NAMALWA (cell line): ENCODE results near the gene LHX2.

Experiments
- DNase-seq: peaks from one replicate; pipeline ENCODE4 v3.0.0-alpha.2; 2015; ENCODE audit warnings: low spot score

The LHX2 gene

GRCh38 chr9:124000161-124000783, 11.3 kb upstream of the LHX2 start:
- DNase-seq: no peak

GRCh38 chr9:124000784-124001457, 10.6 kb upstream of the LHX2 start:
- DNase-seq: no peak

- no peak for DNase-seq
Measured at GRCh38 chr9:124001458-124001799, 10.1 kb upstream of the LHX2 start.

DNA sequence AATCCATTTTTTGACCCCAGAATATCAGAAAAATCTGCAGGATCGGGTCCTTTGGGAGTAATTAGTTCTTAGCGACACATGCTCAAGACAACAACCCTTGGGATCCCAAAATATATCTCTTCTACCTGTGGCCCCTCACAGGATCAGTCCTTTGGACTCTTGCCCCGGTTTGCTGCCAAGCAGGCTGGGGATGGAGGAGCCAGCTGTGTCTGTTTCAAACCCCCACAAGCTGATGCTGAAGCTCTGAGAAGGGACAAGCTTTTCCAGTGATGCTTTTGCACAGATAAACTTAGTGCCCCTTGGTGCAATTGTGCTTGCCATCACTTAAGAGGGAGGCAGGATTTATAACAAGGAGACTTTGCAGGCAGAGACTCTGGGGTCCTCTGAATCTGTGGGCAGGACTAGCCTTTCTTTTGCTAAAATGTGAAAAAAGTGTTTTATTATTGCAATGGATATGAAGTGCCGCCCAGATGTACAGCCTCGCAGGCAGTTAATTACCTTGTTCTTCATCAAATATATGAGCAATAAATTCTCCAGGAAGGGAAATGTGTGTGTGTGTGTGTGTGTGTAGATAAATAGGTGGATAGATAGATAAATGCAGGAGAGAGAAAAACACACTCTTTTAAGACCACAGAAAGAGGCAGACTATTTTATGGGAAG, 9.6 kb upstream of the LHX2 start:
- no peak for DNase-seq

DNA sequence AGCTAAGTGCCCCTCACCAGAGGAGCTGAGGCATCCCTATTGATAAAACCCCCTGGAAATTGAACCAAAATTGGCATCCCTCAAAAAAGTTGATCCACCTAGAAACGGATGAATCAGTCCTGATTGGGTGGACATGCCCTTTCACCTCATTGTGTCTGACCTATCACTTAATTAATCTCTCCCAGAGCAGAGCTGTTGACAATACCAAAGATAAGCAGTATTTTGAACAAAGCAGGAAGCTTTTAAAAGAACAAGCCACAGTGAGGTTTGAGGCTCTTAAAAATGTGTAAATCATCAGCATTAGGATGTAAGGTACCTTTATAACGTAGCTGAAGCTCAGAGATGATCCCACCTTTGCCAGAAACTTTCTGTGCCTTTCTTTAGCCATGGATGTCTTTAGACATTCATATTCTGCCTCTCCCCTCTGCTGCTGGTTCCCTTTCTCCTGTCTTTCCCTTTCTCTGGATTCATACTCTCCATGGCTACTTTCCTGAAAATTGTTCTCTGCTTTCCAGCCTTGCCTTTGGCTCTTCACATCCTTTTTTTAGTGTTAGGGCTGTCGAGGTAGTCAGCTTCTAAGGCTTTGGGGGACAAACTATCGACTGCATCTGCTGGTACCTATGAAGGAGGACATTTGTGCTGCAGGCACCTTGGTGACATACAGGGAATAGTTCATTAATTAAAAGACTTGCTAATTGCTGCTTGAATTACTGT, 7.8 kb upstream of the LHX2 start:
- DNase-seq: no peak

GRCh38 chr9:124004593-124004992, 7.0 kb upstream of the LHX2 start:
- no peak for DNase-seq

DNA sequence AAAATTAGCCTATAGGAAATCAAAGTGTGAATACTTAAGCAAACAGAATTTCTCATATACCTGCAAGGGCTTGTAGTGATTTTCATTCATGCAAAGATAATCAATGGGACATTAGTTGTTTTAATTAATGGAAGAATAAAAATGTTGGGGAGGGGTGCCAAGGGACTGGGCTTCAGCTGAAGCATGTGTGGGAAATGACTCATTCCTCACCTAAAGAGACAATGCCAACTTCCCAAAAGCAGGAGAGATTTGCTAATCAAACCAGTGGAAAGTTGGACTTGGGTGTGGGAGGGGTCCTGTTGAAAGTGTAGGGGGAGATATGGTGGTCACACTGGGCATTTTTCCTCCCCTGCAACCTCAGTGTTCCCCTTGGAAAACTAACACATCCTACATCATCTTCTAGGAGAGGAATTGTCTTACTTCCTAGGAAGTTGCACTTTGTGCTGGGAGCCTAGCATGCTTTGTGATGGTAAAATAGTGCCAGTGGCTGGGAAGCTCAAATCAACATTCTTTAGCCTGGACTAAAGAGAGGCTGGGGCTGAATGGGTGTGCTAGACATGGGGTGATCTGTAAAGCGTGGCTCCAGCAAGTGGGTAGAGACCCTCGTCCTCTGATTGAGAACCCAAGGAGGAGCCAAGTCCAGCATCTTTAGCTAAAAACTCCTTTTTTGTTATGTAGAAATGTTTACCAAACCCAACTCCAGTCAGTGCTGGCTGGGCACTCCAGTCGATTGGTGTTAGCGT, 6.4 kb upstream of the LHX2 start:
- no peak for DNase-seq

DNA sequence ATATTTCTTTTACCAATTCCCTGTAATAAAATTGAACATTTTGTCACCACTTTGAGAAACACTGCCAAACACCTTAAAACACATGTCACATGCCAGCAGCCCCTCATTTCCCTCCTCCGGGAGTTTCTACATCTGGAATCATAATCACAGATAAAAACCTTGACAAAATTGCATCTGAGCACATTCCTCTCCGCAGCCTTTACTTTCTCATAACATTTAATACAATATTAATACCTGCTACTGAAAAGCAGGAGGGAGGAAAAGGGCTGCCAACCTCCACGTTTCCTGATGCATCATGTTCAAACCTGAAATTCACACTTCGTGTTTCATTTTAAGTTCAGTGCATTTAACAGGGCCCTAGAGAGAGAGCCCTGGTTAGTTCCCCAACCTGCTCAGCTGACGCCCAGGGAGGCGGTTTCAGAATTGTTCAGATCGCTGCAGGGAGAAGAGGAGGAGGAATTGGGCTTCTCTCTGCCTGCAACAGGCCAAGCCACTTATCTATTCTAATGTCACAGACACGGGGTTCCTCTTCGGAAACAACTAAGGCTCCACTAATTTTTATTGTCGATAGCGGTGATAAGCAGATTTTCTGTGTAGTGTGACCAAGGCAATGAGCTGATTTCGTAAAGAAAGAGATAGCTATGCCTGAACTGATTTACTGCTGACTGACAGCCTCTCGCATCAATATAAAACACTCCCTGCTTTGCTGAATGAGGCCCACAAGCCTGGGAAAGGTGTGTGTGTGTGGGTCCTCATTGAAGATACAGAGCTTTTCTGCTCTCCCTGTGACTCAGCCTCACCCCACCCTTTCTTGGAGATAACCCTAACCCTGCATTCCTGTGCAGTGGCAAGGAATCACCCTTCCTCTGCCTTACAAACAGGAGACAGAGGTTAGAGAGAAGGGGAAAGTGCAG, 4.9 kb upstream of the LHX2 start:
- DNase-seq: no peak

GRCh38 chr9:124007565-124008302, 3.8 kb upstream of the LHX2 start:
- no peak for DNase-seq

- no peak for DNase-seq
Measured at GRCh38 chr9:124008303-124008693, 3.3 kb upstream of the LHX2 start.

- DNase-seq: no peak
Measured at GRCh38 chr9:124008694-124009530, 2.7 kb upstream of the LHX2 start.

- DNase-seq: no peak
Measured at GRCh38 chr9:124009531-124010217, 1.9 kb upstream of the LHX2 start.

GRCh38 chr9:124010303-124010664, 1.3 kb upstream of the LHX2 start:
- DNase-seq: no peak

DNA sequence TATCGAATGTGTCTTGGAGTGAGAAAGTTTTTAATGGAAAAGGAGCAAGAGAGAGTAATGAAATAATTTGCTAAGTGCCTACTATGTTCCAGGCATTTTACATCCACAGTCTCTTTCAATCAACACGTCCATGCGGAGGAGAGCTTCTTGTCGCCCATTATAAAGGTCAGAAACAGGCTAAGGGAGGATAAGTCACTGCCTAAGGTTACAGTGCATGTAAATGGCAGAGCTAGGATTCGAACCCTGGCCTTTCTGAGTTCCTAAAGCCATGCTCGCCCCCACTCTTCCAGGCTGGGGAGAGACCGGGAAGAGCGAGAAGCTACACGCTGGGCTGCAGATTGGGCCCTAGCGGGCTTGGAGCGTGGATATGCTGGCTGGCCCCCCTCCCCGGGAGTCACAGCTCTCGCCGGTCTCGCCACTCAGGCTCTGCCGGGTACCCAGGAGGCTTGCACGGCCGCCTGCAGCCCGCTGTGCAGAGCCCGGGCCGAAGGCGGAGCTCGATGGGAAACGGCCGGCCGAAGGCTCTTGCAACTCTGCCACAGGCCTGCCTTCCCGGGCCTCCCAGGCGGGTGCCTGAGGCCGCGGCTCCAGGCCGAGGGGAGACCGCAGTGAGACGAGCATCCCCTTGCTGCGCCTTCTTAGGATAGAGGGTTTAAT, 775 bp upstream of the LHX2 start:
- DNase-seq: no peak

DNA sequence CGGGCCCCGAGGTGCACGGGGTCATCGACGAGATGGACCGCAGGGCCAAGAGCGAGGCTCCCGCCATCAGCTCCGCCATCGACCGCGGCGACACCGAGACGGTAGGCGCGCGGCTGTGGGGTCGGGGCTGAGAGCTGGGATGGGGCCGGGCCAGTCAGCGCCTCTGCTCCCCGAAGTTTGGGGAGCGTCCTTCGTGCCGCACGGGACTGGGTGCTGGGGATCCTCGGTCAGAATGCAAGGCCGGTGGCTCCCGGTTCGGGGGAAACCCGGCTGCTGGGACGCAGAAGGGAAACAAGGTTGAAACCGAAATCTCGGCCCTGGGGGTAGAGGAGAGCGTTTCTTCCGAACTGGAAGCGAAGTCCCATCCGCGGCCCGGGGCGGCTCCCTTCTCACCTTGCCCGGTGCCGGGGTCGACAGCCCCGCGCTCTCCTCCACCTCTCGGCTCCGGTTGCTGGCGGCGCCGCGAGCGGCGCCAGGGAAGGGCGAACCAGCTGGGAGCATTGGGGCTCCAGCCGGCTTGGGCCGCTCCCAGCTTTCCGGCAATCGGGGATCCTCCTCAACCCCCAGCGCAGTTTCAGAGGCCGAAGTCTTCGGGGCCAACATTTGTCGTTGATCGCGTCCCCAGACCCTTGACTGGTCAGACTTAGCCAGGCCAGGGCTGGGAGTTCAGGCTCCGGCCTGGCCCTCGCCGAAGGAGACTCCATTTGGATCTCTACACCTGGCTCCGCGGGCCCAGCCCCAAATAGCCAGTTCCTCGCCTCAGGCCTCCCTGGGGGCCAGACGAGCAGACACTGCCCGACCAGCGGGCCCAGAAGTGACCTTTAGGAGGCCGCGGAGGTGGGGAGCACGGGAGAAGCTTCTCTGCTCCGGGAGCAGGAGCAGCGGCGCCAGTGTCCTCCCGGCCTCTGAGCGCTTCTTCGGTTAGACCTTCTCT, 1.1 kb downstream of the LHX2 start:
- DNase-seq: no peak

DNA sequence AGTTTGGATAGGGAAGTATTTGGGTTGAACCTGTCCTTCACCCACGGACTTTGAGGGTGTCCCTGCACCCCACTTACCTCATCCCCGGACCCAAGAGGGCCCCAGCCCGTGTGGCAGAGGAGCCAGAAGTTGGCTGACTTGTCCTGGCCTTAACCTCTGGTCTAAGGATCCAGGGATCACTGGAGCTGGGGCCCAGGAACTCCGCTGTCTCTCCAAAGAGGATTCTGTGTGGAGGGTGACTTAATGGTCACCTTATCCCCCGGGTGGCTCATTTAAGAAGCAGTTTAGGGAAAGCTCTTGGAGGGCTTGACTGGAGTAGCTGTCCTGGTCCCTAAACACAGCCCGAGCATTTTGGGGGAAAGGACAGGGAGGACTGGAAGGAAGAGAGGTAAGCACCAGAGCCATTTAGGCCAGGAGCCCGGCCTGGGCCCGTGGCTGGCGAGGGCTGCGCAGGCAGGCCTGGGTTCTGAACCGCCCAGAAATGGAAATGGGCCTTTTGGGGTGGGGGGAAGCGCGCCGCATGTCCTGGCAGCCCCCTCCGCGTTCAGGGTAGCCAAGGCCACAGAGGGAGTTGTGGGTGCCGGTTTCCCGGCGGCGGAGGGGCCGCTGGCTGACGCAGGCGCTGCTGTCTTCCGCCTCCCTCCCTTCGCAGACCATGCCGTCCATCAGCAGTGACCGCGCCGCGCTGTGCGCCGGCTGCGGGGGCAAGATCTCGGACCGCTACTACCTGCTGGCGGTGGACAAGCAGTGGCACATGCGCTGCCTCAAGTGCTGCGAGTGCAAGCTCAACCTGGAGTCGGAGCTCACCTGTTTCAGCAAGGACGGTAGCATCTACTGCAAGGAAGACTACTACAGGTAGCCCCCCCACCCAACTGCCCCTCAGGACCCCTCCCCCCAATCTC, 2.0 kb downstream of the LHX2 start:
- no peak for DNase-seq
